ENCODE data around the gene TIGAR.

DNA sequence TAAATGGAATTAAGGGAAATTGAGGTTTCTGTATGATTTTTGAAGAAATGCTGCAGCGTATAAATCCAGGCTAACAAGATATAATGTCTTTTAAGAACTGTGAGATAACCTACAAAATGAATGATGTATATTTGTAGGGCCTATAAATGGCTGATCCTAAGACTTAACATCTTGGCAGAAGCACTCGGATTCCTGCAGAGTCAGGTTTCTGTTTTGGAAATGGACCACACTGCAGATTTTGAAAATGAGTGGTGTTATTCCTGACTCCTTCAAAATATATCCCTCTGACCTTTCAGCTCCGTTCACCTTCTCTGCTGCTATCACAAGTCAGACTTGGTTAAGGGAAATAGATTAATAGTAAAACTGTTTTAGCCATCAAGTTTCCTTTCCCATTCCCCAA, 5.0 kb downstream of the TIGAR start:
- TF ChIP-seq POLR2AphosphoS5 (IDR thresholded peaks at IDR 0.05): no peak
- TF ChIP-seq, protein P1, sequence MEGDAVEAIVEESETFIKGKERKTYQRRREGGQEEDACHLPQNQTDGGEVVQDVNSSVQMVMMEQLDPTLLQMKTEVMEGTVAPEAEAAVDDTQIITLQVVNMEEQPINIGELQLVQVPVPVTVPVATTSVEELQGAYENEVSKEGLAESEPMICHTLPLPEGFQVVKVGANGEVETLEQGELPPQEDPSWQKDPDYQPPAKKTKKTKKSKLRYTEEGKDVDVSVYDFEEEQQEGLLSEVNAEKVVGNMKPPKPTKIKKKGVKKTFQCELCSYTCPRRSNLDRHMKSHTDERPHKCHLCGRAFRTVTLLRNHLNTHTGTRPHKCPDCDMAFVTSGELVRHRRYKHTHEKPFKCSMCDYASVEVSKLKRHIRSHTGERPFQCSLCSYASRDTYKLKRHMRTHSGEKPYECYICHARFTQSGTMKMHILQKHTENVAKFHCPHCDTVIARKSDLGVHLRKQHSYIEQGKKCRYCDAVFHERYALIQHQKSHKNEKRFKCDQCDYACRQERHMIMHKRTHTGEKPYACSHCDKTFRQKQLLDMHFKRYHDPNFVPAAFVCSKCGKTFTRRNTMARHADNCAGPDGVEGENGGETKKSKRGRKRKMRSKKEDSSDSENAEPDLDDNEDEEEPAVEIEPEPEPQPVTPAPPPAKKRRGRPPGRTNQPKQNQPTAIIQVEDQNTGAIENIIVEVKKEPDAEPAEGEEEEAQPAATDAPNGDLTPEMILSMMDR (IDR thresholded peaks at IDR 0.05; ENCODE audit: poor library complexity, severe bottlenecking): no peak
- TF ChIP-seq EZH2 (IDR thresholded peaks at IDR 0.05; ENCODE audit: borderline replicate concordance, insufficient read depth, low read length, poor library complexity, severe bottlenecking): no peak
- TF ChIP-seq RAD21 (conservative IDR thresholded peaks at IDR 0.05): no peak
